ENCODE results near the gene GLTP. TPM values are rescaled to one million over a fixed set of nuclear protein-coding genes. Genes with fewer than 3 reads are reported as not detected.

Gene GLTP
- polyA plus RNA-seq, 4 donors, result 35.4 to 45.4 (median 37.7) TPM

DNA sequence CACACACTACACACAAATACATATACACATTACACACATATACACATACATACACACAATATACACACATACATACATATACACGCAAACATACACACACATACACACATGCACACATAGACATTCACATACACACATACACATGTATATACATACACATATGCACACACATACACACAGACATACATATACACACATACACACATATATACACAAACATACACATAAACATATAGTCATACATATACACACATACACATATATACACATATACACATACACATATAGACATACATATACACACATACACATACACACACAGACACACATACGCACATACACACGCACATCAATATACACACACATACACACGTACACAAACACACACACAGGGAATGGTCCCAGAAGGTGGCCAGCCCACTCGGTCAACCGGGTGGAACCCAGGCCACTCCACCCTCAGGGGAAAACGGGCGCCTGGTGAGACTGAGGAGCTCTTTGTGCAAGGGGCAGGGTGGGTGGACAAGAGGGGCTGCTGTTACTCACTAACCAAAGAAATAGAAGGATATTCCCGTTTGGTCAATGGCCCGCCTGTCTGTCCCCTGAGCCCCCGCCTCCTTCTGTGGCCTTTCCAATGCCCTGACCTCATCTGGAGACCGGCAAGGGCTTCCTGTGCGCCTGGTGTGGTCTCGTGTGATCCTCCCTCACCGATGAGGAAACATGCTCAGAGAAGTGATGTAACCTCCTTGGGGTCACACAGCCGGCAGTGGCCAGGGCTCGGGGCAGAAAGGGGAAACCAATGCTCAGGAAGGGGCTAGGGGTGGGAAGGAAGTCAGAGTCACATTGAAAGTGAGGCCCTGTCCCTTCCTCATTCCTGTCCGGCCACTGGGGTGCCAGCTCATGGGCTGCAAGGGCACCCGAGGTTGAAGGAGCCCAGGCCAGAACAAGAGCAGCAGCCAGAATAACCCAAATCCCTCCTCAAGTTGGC, 52.5 kb downstream of the GLTP start:
- no peak for DNase-seq (ENCODE audit: low read depth in 4 of 4, low spot score in 3 of 4)

DNA sequence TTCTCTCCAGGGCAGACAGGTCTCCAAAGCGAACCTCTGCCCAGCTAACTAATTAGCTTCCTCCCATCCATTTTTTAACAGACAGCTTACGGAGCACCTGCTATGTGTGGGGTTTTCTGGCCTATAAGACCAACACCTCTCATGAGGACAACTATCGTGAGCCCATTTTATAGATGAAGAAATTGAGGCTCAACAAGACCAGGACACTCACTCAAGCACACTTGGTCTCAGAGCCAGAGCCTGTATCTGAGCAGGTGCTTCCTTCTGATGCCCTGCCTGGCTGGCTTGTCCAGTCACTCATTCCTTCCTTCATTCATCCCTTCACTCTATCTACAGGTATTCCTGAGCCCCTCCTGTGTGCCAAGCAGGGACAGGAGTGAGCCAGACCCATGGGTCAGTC, 53.3 kb downstream of the GLTP start:
- no peak for DNase-seq (ENCODE audit: low read depth in 4 of 4, low spot score in 3 of 4)

DNA sequence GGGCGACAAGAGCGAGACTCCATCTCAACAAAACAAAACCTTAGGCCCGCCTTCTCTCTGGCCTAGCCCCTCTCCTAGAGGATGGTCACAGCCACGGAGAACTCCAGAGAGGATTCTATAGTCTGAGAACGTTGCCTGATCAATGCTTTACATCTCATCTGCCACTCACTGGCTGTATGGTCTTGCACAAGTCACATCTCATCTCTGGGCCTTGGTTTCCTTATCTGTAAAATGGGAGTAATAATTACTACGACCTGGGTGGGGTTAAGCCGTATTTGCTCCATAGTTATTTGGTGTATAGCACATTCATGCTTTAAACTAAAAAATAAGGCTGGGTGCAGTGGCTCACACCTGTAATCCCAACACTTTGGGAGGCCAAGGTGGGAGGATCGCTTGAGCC, 55.6 kb downstream of the GLTP start:
- DNase-seq (ENCODE audit: low read depth in 4 of 4, low spot score in 3 of 4), result no peak

DNA sequence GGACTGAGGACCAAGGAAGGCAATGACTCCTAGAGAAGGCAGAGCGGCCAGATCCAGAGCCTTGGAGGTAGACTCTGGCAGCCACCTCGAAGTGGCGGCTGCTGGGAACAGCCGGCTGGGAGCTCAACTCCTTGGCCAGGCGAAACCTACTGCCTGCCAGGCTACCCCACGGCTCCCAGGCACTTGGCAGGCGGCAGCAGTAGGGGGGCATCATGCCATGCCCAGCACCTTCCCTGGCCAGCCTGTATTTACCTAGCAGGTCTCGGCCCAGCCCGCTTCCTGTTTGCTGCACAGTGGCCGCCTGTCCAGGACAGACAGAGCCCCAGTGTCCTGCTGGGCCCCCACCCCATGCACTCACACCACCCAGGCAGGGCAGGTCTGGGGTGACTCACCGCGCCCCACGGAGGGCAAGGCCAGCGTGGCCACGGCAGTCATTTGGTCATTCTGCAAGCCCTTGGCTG, 57.4 kb downstream of the GLTP start:
- DNase-seq (ENCODE audit: low read depth in 4 of 4, low spot score in 3 of 4), result no peak

DNA sequence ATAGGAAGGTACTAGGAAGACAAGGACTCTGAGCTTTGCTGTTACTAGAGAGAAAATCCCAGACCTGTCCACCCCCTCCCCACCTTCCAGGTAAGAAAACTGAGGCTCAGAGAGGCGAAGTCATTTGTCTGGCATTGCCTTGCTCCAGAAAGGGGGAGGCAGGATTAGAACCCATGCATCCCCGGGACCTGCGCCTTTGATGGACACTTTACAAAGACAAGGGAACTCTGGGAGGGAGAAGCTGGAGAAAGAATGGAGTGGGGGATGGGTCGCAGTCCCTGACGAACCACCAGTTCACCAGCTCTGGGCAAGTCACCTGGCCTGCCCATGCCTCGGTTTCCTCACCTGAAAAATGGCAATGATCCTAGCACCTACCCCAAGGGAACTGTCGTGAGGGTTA, 57.9 kb downstream of the GLTP start:
- no peak for DNase-seq (ENCODE audit: low read depth in 4 of 4, low spot score in 3 of 4)

DNA sequence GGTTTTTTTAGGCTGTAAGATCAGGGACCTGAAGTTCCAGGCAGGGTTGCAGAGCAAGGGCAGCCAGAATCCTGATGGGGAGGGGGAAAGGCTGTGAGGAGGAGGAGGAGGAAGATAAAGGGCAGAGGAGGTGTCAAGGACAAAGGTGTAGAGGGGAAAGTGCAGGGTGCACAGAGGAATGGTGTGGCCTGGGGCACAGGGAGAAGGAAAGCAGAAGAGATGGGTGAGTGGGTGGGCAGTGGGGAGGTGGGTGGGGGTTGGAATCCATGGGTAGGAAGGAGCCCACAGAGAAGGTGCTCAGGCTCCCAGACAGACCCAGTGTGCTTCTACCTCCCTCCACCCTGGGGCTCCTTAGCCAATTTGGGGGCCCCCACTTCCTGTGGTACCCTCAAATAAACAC, 58.4 kb downstream of the GLTP start:
- DNase-seq (ENCODE audit: low read depth in 4 of 4, low spot score in 3 of 4), result no peak

DNA sequence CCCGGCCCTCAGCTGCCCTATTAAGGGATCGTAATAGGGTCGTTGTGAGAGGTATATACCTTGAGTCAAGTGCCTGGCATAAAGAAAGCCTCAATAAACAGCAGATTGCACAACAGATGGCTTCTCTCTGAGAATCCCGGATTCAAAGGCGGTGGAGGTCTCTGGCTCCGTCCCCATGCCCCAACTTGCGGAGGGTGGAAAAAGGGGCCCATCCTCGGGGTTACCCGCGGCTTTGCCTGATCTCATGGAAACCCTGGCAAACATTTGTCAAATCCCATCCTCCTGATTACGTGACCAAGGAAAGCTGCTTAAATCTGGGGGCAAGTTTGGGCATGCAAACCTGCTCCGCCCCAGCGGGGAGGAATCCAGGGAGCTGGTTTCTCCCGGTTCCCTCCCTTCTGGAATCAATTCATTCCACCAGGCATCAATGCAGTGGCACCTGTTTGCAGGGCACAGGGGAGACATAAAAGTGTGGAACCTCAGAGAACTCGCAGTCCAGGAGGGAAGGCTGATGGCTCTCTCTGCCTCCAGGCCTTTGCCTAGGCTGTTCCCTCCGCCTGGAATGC, 59.4 kb downstream of the GLTP start:
- no peak for DNase-seq (ENCODE audit: low read depth in 4 of 4, low spot score in 3 of 4)

DNA sequence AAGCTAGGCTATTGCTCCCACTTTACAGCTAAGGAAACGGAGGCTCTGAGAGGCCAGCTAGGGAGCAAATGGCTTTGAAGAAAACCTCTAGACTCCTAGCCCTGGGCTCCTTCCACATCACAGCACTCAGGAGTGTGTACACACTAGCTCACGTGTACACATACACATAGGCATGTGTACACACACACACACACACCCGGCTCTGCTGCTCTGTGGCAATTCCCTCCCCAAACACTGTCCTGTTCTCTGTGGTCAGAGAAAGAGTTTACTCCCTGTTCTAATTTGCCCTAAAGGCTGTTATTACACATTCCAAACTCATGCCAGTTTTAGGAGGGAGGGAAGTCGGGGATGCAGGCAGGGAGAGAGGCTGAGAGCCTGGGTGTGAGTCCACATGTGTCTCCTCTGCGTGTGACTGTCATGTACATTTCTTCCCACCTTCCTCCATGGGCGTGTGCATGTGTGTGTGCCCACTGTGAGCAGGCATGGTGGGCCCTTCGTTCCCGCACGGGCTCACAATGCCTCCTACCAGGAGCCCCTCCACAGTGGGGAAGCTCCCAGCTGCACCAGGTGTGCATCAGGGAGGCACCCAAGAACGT, 61.3 kb downstream of the GLTP start:
- DNase-seq (ENCODE audit: low read depth in 4 of 4, low spot score in 3 of 4), result no peak

DNA sequence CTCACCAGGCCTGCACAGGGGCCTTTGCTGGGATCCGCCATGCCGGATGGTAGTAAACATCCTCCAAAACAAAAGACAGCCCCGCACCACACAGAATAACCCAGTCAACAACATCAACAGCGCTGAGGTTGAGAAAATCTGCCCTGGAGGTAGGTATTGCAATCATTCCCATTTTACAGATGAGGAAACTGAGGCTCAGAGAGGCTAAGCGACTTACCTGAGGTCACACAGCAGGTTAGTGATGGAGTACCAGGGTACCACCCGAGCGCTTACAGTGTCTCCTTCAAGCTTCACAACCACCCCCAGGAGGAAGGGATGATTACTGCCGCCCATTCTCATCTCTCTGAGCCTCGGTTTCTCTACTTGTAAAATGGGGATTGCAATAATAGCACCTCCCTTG, 62.1 kb downstream of the GLTP start:
- no peak for DNase-seq (ENCODE audit: low read depth in 4 of 4, low spot score in 3 of 4)

DNA sequence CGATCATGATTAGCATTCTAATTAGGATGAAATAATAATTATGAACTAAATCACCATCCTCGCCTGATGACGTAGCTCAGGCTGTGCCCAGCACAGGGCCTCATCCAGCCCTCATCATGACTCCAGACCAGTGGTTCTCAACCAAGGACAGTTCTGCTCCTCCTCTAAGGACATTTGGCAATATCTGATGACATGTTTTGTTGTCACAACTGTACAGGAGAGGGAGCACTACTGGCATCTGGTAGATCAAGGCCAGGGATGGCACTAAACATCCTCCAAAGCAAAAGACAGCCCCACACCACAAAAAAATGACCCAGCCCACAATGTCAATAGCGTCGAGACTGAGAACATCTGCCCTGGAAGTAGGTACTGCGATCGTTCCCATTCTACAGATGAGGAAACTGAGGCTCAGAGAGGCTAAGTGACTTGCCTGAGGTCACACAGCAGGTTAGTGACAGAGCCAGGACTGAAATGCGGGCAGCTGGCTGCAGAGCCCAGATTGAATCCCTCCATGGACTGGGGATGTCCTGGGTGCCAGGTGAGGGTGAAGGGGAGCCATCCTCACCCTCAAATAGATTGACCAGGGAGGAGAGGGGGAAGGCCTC, 62.6 kb downstream of the GLTP start:
- no peak for DNase-seq (ENCODE audit: low read depth in 4 of 4, low spot score in 3 of 4)

DNA sequence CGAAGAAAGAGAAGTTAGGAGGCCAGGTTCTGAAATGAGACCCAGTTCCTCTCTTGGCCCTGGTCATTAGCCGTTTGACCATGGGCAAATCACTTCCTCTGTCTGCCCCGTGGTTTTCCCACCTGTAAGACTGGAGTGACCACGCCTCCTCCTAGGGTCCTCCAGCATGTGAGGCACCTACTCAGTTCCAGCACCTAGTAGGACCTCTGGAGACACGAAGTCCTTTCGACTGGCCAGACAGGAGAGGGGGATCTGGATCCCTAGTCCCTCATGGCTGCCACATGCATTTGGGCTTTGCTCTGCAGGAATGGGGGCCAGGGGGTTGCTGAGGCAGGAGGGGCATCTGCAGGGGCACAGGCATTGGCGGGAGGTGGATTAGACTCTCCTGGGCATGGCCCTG, 63.5 kb downstream of the GLTP start:
- DNase-seq (ENCODE audit: low read depth in 4 of 4, low spot score in 3 of 4), result no peak

DNA sequence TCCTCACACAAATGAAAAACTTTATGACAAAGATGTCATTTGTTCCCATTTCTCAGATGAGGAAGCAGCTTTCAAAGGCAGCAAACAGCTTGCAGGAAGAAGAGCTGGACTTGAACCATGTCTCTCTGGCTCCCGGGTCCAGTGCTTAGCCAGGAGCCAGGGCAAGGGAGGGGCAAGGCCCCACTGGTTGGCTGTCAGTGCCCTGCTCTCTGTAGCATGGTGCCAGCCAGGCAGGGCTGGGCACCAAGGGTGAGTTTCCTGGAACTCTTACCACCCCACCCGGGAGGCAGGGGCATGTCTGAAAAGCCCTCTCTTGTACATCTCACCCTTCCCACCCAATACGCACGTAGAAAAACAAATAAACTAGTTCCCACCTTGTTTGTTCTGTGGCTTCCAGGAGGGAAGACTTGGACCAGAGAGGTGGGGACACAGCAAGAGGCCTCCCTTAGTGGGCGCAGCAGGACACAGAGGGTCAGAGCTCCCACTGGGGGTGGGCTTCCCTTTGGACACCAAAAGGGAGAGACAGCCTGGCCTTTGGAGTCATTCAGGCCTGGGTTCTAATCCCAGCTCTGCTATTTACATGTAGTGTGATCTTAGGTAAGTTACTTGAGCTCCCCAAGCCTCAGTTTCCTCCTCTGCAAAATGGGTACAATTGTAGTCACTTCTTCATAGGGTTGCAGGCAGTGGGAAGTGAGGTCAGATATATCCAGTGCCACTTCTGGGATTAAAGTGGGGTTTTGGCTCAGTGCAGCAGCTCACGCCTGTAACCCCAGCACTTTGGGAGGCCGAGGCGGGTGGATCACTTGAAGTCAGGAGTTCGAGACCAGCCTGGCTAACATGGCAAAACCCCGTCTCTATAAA, 64.4 kb downstream of the GLTP start:
- no peak for DNase-seq (ENCODE audit: low read depth in 4 of 4, low spot score in 3 of 4)

DNA sequence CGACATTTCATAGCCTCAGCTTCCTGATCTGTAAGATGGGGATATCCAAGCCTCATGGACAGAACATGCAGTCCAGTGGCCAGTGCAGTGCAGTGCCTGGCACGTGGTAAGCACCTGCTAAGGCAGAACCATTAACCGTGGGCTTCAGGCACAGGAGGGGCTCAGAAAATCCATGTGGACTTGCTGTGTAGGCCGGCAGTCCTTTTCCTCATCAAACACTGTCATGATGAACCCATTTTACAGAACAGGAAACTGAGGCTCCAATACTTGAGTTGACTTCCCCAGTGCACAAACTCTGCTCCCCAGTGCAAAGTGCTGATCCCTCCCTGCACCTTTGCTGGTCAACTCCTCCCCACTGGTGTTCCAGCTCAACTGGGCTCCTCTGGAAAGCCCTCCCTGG, 65.1 kb downstream of the GLTP start:
- no peak for DNase-seq (ENCODE audit: low read depth in 4 of 4, low spot score in 3 of 4)

DNA sequence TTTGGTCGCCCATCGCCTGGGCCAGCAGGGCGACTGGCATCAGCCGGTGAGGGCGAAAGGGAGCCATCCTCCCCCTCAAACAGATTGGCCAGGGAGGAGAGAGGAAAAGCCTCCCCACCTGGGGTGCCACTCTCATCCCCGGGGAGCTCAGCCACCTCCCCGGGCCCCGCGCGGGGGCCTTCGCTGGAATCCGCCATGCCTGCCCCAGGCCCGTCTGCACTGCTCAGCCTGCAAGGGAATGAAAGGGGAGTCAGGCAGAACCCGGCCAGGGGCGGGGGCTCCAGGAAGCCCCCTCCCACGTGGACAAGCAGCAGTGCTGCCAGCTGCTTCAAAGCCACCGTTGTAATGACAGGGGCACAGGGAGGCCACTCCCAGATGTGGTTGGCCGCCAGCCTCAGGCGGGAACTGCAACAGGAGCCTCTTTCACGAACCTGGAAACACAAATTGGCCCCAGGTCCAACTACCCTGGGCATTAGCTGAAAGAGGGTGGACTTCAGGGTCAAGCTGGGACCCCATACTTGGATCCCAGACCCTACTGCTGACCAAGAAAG, 65.7 kb downstream of the GLTP start:
- no peak for DNase-seq (ENCODE audit: low read depth in 4 of 4, low spot score in 3 of 4)

DNA sequence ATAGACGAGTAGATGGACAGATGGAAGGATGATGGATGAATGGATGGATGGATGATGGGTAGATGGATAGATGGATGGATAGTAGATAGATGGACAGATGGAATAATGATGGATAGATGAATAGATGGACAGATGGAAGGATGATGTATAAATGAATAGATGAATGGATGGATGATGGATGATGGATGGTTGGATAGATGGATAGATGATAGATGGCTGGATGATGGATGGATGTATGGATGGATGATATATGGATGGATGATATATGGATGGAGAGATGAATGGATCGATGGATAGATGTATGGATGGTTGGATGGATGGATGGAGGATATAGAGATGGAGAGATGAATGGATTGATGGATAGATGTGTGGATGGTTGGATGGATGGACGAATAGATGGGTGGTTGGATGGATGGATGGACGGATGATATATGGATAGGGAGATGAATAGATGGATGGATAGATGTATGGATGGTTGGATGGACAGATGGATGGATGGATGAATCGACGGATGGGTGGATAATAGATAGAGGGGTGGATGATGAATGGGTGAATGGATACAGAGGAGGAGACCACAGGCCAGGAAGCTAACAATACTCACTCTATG, 66.4 kb downstream of the GLTP start:
- DNase-seq (ENCODE audit: low read depth in 4 of 4, low spot score in 3 of 4), result no peak

DNA sequence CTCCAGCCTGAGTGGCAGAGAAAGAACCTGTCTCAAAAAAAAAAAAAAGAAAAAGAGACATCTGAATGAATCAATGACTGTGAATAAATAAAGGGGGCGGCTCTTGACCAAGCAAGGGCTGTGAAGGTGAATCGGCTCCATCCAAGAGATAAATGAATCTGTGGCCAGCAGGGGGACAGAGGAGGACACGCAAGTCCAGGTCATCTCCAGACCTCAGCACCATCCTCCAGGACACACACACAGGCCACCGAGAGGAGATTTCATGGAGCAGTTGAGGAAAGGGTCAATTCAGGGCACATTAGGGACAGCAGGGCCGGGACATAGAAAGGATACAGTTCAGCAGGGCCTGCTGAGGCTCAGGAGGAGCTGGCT, 68.7 kb downstream of the GLTP start:
- DNase-seq (ENCODE audit: low read depth in 4 of 4, low spot score in 3 of 4), result no peak

DNA sequence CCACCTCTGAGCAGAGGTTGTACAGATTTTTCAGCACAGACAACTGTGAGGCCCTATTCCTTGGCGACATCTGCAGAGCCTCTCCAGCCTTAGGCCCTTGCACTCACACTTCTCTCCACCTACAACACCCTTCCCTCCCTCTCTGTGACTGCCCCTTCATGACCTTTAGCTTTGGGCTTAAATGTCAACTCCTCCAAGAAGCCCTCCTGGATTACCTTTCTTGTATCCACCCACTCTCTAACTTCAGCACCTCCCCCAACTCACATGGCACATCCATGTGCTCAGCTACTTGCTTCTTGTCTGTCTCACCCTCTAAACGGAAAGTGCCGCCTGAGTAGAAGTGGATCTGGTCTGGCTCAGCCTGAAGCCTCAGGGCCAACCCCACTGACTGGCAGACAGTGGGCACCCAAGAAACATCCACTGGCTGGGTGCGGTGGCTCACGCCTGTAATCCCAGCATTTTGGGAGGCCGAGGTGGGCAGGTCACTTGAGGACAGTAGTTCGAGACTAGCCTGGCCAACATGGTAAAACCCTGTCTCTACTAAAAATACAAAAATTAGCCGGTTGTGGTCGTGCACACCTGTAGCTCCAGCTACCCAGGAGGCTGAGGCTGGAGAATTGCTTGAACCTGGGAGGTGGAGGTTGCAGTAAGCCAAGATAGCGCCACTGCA, 69.3 kb downstream of the GLTP start:
- no peak for DNase-seq (ENCODE audit: low read depth in 4 of 4, low spot score in 3 of 4)

DNA sequence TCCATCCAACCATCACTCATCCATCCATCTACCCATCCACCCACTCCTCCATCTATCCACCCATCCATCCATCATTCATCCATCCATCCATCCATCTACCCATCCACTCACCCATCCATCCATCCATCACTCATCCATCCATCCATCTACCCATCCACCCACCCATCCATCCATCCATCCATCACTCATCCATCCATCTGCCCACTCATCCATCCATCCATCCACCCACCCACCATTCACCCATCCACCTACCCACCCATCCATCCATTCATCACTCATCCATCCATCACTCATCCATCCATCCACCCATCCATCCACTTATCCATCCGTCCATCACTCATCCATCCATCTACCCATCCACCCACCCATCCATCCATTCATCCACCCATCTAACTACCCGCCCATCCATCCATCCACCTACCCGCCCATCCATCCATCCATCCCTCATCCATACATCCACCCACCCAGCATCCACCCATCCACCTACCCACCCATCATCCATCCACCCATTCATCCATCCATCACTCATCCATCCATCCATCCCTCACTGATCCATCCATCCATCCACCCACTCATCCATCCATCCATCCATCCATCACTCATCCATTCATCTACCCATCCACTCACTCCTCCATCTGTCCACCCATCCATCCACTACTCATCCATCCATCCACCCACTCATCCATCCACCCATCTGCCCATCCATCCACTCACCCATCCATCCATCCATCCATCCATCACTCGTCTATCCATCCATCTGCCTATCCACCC, 71.3 kb downstream of the GLTP start:
- DNase-seq (ENCODE audit: low read depth in 4 of 4, low spot score in 3 of 4), result no peak
